Endothelial cell (in vitro differentiated cells): ENCODE measurements around the gene ZNF611. TPM values are rescaled to one million over a fixed set of nuclear protein-coding genes. Genes with fewer than 3 reads are reported as not detected.
"Not testable (repeated sequence)": the region's sequence is repeated elsewhere in the genome, so short reads cannot be mapped to it uniquely, and the experiment has no call there.

Source experiments
- DNase-seq: peaks from one replicate; pipeline ENCODE4 v3.0.0; 2021; ENCODE audit warnings: low spot score
- H3K27ac Mint-ChIP-seq: one replicate; pipeline ENCODE4 v1.8.0; 2021; ENCODE audit warnings: mixed read lengths, inconsistent platforms; ENCODE audit not compliant: unreplicated experiment
- H3K27me3 Mint-ChIP-seq: one replicate; pipeline ENCODE4 v1.8.0; 2021; ENCODE audit warnings: mild to moderate bottlenecking, moderate library complexity, mixed read lengths, inconsistent platforms; ENCODE audit not compliant: unreplicated experiment
- H3K36me3 Mint-ChIP-seq: one replicate; pipeline ENCODE4 v1.8.0; 2021; ENCODE audit warnings: mild to moderate bottlenecking, low read depth, mixed read lengths, inconsistent platforms; ENCODE audit not compliant: unreplicated experiment
- H3K4me1 Mint-ChIP-seq: one replicate; pipeline ENCODE4 v1.8.0; 2021; ENCODE audit warnings: mild to moderate bottlenecking, mixed read lengths, inconsistent platforms; ENCODE audit not compliant: unreplicated experiment
- H3K4me3 Mint-ChIP-seq: one replicate; pipeline ENCODE4 v1.8.0; 2021; ENCODE audit warnings: mild to moderate bottlenecking, mixed read lengths, inconsistent platforms; ENCODE audit not compliant: unreplicated experiment
- H3K9me3 Mint-ChIP-seq: one replicate; pipeline ENCODE4 v1.8.0; 2021; ENCODE audit warnings: mixed read lengths, inconsistent platforms; ENCODE audit not compliant: unreplicated experiment
- CTCF ChIP-seq: fragments of 200-600 bp; sonication (generic); IDR thresholded peaks from one replicate; pipeline ENCODE4 v1.5.0; 2021; ENCODE audit warnings: antibody characterized with exemption; ENCODE audit not compliant: unreplicated experiment
- total RNA-seq: library from RNA; stranded (reverse); fragmentation: NEBNext Ultra II Directional; extraction: Animal tissue kit (Norgen Biotek cat#: 25700); gene quantifications from one replicate; pipeline ENCODE4 v1.2.1, GENCODE V29; 2021; ENCODE audit not compliant: unreplicated experiment

The ZNF611 gene
- total RNA-seq, 1 donor from 2014 or later, result 29.9 TPM

- peaks cover 7% of the 10 kb centered on the region for H3K27me3 Mint-ChIP-seq
- peak overlapping the region; percentile 98 for H3K27ac Mint-ChIP-seq
- H3K36me3 Mint-ChIP-seq, result peaks cover 7% of the 10 kb centered on the region
- DNase-seq, result peak; percentile 73
- H3K4me1 Mint-ChIP-seq, result peaks cover 18% of the 10 kb centered on the region
- H3K4me3 Mint-ChIP-seq, result peak overlapping the region; percentile 92
- no peaks in the 10 kb centered on the region for H3K9me3 Mint-ChIP-seq
- TF ChIP-seq CTCF, result no peak
Measured at GRCh38 chr19:52735734-52736133, 890 bp upstream of the ZNF611 start.

- DNase-seq, result peak; percentile 27
- Mint-ChIP-seq H3K4me1 (peaks cover 13% of the 10 kb centered on the region), H3K4me3 (peak overlapping the region; percentile 92), H3K27me3 (peaks cover 7% of the 10 kb centered on the region), H3K27ac (peak overlapping the region; percentile 52), H3K9me3 (no peaks in the 10 kb centered on the region), H3K36me3 (peaks cover 7% of the 10 kb centered on the region)
- TF ChIP-seq CTCF, result no peak
Measured at GRCh38 chr19:52734331-52734892, 432 bp downstream of the ZNF611 start.

- not testable (repeated sequence) for H3K4me3 Mint-ChIP-seq, H3K9me3 Mint-ChIP-seq, H3K4me1 Mint-ChIP-seq, H3K27ac Mint-ChIP-seq, DNase-seq
- peaks cover 10% of the 10 kb centered on the region for H3K27me3 Mint-ChIP-seq
- H3K36me3 Mint-ChIP-seq, result peaks cover 50% of the 10 kb centered on the region
Measured at GRCh38 chr19:52726051-52726450, 8.8 kb downstream of the ZNF611 start.

GRCh38 chr19:52725528-52725961 lies 9.3 kb downstream of the ZNF611 start:
- no peak overlapping the region for H3K4me3 Mint-ChIP-seq
- TF ChIP-seq CTCF, result no peak
- H3K27ac Mint-ChIP-seq, result no peak overlapping the region
- no peak for DNase-seq
- no peaks in the 10 kb centered on the region for H3K9me3 Mint-ChIP-seq
- H3K36me3 Mint-ChIP-seq, result peaks cover 51% of the 10 kb centered on the region
- peaks cover 10% of the 10 kb centered on the region for H3K27me3 Mint-ChIP-seq
- no peaks in the 10 kb centered on the region for H3K4me1 Mint-ChIP-seq

GRCh38 chr19:52724701-52725514 lies 9.9 kb downstream of the ZNF611 start:
- Mint-ChIP-seq H3K4me3 (no peak overlapping the region), H3K27ac (no peak overlapping the region), H3K27me3 (peaks cover 10% of the 10 kb centered on the region), H3K9me3 (no peaks in the 10 kb centered on the region), H3K4me1 (no peaks in the 10 kb centered on the region), H3K36me3 (peaks cover 54% of the 10 kb centered on the region)
- no peak for DNase-seq
- no peak for TF ChIP-seq CTCF

GRCh38 chr19:52723907-52724598 lies 10.8 kb downstream of the ZNF611 start:
- H3K27ac Mint-ChIP-seq, H3K9me3 Mint-ChIP-seq, H3K4me1 Mint-ChIP-seq, DNase-seq: not testable (repeated sequence)
- Mint-ChIP-seq H3K27me3 (peaks cover 10% of the 10 kb centered on the region), H3K4me3 (peak overlapping the region; percentile 57), H3K36me3 (peaks cover 63% of the 10 kb centered on the region)
